ENCODE data around the gene EXOC3. TPM values are rescaled to one million over a fixed set of nuclear protein-coding genes. Genes with fewer than 3 reads are reported as not detected.
"Not testable (repeated sequence)": the region's sequence is repeated elsewhere in the genome, so short reads cannot be mapped to it uniquely, and the experiment has no call there.

EXOC3 gene
- total and polyA plus RNA-seq, 4 donors = 34.8 to 61.0 (median 51.9) TPM

DNA sequence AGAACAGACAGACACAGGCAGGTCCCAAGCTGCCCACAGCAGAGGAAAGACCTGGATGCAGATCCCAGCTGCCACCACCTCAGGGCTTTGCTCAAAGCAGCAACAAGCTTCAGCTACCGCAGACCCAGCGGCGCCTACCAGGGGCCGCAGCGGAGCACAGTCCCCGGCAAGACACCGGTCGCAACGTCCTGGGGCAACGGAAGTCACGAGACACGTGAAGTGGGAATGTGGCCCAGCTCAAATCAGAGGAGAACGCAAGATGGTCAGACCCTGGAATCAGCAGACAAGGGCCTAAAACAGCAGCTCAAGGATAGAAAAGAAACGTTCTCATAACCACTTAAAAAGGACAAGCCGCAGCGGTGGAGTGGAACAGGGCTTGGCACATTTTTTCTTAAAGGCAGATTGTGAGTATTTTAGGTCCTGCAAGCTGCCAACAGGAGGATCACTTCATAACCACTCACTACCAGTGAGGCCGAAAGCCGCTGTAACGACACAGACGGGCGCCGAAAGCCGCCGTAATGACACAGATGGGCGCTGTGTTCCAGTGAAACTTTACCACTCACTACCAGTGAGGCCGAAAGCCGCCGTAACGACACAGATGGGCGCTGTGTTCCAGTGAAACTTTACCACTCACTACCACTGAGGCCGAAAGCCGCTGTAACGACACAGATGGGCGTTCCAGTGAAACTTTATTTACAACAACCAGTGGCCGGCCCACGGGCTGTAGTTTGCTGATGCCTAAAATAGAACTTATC, 59.5 kb downstream of the EXOC3 start:
- peak in 1 of 3 donors; percentile 52 for DNase-seq
- H3K27me3 ChIP-seq (ENCODE audit: control insufficient read depth in 3 of 3, insufficient read depth in 3 of 3, low read length in 2 of 3) = peaks cover 0 to 4% (median 3%) of the 10 kb centered on the region in 3 donors
- no peak overlapping the region for H3K9ac ChIP-seq (ENCODE audit: insufficient read depth in 1 of 2, low read length in 2 of 2)
- ATAC-seq (ENCODE audit: insufficient read depth, low FRiP score) = no peak
- no peaks in the 10 kb centered on the region for H3K36me3 ChIP-seq (ENCODE audit: control insufficient read depth in 4 of 4, insufficient read depth in 4 of 4, low read length in 4 of 4)
- peaks cover 0 to 5% (median 0%) of the 10 kb centered on the region in 4 donors for H3K9me3 ChIP-seq (ENCODE audit: control insufficient read depth in 4 of 4, insufficient read depth in 3 of 4, low read length in 3 of 4)
- no peak overlapping the region for H3K4me3 ChIP-seq
- peaks cover 0 to 5% (median 0%) of the 10 kb centered on the region in 5 donors for H3K4me1 ChIP-seq (ENCODE audit: control insufficient read depth in 5 of 5, insufficient read depth in 5 of 5, low read length in 5 of 5)
- WGBS, 2 donors = 66 to 75% methylated on average over 36 of the region's 36 CpGs
- no peak overlapping the region for H3K27ac ChIP-seq (ENCODE audit: low read depth in 1 of 2, low read length in 1 of 2)
- TF ChIP-seq, protein P1, sequence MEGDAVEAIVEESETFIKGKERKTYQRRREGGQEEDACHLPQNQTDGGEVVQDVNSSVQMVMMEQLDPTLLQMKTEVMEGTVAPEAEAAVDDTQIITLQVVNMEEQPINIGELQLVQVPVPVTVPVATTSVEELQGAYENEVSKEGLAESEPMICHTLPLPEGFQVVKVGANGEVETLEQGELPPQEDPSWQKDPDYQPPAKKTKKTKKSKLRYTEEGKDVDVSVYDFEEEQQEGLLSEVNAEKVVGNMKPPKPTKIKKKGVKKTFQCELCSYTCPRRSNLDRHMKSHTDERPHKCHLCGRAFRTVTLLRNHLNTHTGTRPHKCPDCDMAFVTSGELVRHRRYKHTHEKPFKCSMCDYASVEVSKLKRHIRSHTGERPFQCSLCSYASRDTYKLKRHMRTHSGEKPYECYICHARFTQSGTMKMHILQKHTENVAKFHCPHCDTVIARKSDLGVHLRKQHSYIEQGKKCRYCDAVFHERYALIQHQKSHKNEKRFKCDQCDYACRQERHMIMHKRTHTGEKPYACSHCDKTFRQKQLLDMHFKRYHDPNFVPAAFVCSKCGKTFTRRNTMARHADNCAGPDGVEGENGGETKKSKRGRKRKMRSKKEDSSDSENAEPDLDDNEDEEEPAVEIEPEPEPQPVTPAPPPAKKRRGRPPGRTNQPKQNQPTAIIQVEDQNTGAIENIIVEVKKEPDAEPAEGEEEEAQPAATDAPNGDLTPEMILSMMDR (IDR thresholded peaks at IDR 0.05; ENCODE audit: control extremely low read depth, extremely low read depth) = no peak

DNA sequence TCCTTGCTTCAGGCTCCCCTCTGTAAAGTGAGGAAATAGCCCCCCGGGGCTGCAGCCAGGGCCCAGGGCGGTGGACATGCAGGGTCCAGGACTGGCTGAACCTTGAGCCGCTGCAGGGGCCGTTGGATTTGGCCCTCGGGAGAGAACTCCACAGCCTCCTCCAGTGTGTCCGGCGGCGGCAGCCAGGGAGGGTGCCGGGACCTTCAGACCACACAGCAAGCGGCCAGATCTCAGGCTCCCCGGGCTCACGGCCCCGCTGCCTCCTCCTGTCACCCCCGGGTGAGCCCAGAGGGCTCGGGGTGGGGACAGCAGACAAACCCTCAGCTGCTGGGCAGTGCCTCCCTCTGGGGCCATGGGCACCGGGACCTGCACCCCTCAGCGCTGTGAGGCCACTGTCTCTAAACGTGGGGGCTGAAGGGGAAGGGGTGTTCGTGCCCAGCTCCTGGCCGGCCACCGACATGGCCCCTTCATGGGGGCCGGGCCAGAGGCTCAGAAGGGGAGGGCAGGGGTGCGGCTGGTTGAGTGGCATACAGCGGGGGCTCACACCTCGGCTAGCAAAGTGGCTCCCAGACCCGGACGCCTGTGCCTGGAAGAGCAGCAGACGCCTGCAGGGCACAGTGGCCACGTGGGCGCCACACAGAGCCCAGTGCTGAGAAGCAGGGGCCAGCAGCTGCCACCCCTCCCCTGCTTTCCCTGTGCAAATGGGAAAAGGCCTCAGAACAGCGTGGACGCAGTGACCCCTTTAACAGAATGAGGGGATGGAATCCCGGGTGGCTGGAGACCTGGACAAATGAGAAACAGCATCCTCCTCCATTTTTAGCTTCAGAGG, 61.6 kb downstream of the EXOC3 start:
- Histone ChIP-seq H3K27ac (ENCODE audit: low read depth in 1 of 2, low read length in 1 of 2) (no peak overlapping the region), H3K9me3 (ENCODE audit: control insufficient read depth in 4 of 4, insufficient read depth in 3 of 4, low read length in 3 of 4) (peaks cover 0 to 5% (median 0%) of the 10 kb centered on the region in 4 donors), H3K9ac (ENCODE audit: insufficient read depth in 1 of 2, low read length in 2 of 2) (no peak overlapping the region), H3K4me3 (no peak overlapping the region), H3K36me3 (ENCODE audit: control insufficient read depth in 4 of 4, insufficient read depth in 4 of 4, low read length in 4 of 4) (no peaks in the 10 kb centered on the region), H3K4me1 (ENCODE audit: control insufficient read depth in 5 of 5, insufficient read depth in 5 of 5, low read length in 5 of 5) (peaks cover 0 to 5% (median 0%) of the 10 kb centered on the region in 5 donors), H3K27me3 (ENCODE audit: control insufficient read depth in 3 of 3, insufficient read depth in 3 of 3, low read length in 2 of 3) (peaks cover 0 to 7% (median 3%) of the 10 kb centered on the region in 3 donors)
- no peak for DNase-seq
- no peak for ATAC-seq (ENCODE audit: insufficient read depth, low FRiP score)
- WGBS, 2 donors = 69 to 73% methylated on average over 31 to 33 of the region's 33 CpGs
- TF ChIP-seq, protein P1 (IDR thresholded peaks at IDR 0.05; ENCODE audit: control extremely low read depth, extremely low read depth) = no peak

DNA sequence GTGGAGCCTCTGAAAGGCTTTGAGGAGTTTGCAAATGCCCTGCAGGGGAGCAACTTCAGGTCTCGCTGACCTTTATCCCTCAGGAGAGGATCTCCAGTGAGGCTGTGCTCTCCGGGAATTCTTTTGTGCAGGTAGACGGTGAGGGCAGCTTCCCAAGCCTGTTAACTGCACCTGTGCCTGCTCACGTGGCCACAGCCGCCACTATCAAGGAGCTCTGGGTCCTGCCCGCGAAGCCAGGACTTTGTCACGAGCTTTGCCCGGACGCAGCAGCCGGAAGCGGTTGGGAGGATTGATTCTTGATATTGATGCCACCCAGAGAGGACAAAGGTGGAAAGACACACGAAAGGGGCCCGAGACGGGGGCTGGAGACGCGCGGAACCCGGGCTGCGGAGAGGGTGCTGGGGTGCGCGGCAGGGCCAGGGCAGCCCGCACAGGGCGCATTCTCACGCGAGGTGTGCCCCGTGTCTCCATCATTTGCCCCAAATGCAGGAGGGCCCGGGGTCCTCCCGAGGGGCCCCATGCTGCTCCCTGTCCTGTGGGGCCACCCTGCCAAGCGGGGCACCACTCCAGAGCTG, 63.1 kb downstream of the EXOC3 start:
- Histone ChIP-seq H3K27ac (ENCODE audit: low read depth in 1 of 2, low read length in 1 of 2) (no peak overlapping the region), H3K27me3 (ENCODE audit: control insufficient read depth in 3 of 3, insufficient read depth in 3 of 3, low read length in 2 of 3) (peaks cover 0 to 7% (median 3%) of the 10 kb centered on the region in 3 donors), H3K36me3 (ENCODE audit: control insufficient read depth in 4 of 4, insufficient read depth in 4 of 4, low read length in 4 of 4) (no peaks in the 10 kb centered on the region), H3K4me1 (ENCODE audit: control insufficient read depth in 5 of 5, insufficient read depth in 5 of 5, low read length in 5 of 5) (peaks cover 0 to 7% (median 0%) of the 10 kb centered on the region in 5 donors), H3K4me3 (no peak overlapping the region), H3K9ac (ENCODE audit: insufficient read depth in 1 of 2, low read length in 2 of 2) (no peak overlapping the region), H3K9me3 (ENCODE audit: control insufficient read depth in 4 of 4, insufficient read depth in 3 of 4, low read length in 3 of 4) (peaks cover 0 to 5% (median 0%) of the 10 kb centered on the region in 4 donors)
- TF ChIP-seq, protein P1 (IDR thresholded peaks at IDR 0.05; ENCODE audit: control extremely low read depth, extremely low read depth) = no peak
- 64 to 74% methylated on average over 30 of the region's 30 CpGs for WGBS, 2 donors
- DNase-seq = peak in 1 of 3 donors; percentile 38
- ATAC-seq (ENCODE audit: insufficient read depth, low FRiP score) = no peak

DNA sequence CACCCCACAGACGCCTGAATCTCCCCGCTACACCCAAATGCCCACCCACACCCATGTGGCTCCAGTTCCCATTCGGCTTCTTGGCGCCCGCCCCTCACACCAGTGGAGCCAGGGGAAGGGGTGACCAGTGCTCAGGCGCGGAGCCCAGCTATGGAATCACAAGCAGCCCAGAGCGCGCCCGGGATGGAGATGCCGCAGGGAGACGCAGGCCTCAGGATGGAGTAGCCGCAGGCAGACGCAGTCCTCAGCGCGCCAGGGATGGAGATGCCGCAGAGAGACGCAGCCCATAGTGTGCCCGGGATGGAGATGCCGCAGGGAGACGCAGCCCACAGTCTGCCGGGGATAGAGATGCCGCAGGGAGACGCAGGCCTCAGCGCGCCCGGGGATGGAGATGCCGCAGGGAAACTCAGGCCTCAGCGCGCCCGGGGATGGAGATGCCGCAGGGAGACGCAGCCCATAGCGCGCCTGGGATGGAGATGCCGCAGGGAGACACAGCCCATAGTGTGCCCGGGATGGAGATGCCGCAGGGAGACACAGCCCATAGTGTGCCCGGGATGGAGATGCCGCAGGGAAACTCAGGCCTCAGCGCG, 65.1 kb downstream of the EXOC3 start:
- 97 to 98% methylated on average over 42 of the region's 42 CpGs for WGBS, 2 donors
- H3K4me3 ChIP-seq; H3K9ac ChIP-seq (ENCODE audit: insufficient read depth in 1 of 2, low read length in 2 of 2); H3K27ac ChIP-seq (ENCODE audit: low read depth in 1 of 2, low read length in 1 of 2); ATAC-seq (ENCODE audit: insufficient read depth, low FRiP score); H3K27me3 ChIP-seq (ENCODE audit: control insufficient read depth in 3 of 3, insufficient read depth in 3 of 3, low read length in 2 of 3); H3K9me3 ChIP-seq (ENCODE audit: control insufficient read depth in 4 of 4, insufficient read depth in 3 of 4, low read length in 3 of 4); H3K4me1 ChIP-seq (ENCODE audit: control insufficient read depth in 5 of 5, insufficient read depth in 5 of 5, low read length in 5 of 5); H3K36me3 ChIP-seq (ENCODE audit: control insufficient read depth in 4 of 4, insufficient read depth in 4 of 4, low read length in 4 of 4); DNase-seq: not testable (repeated sequence)

Measured in lung (tissue), 12 donors.